Right atrium auricular region (tissue), 2 donors: ENCODE measurements around the gene ANK2. TPM values are rescaled to one million over a fixed set of nuclear protein-coding genes. Genes with fewer than 3 reads are reported as not detected.

ENCODE experiments used
- DNase-seq: peaks from one replicate; pipeline ENCODE4 v3.0.0-alpha.2; 2019; ENCODE audit warnings: low spot score
- H3K27ac ChIP-seq, 2 donors: fragments of 200-600 bp; sonication (generic); 1 replicate in 1 of 2; 2 replicates in 1 of 2; pipeline ENCODE4 v1.5.1; 2016 to 2019
- H3K27me3 ChIP-seq, 2 donors: fragments of 200-600 bp; sonication (generic); one replicate each; pipeline versions ENCODE4 v1.5.1 to v1.6.0; 2017 to 2019
- H3K36me3 ChIP-seq: fragments of 200-600 bp; sonication (generic); one replicate; pipeline ENCODE4 v1.5.1; 2016
- H3K4me1 ChIP-seq, 2 donors: fragments of 200-600 bp; sonication (generic); one replicate each; pipeline versions ENCODE4 v1.5.1 to v1.6.0; 2017 to 2019
- H3K4me3 ChIP-seq, 2 donors: fragments of 200-600 bp; sonication (generic); 1 replicate in 1 of 2; 2 replicates in 1 of 2; pipeline ENCODE4 v1.5.1; 2017 to 2019; ENCODE audit warnings: mild to moderate bottlenecking in 1 of 2, moderate library complexity in 1 of 2
- H3K9me3 ChIP-seq, 2 donors: fragments of 200-600 bp; sonication (generic); one replicate each; pipeline ENCODE4 v1.5.1; 2019
- total RNA-seq, 2 donors: library from RNA; depleted of rRNA; stranded (reverse); fragments of >200 nt; gene quantifications; one replicate each; pipeline ENCODE4 v1.1.0, GENCODE V29; 2016
- TF ChIP-seq, protein P1 (sequence below), 2 donors: fragments of 200-600 bp; sonication (generic); IDR thresholded peaks; one replicate each; pipeline ENCODE4 v1.5.1; 2019; ENCODE audit warnings: antibody characterized with exemption in 2 of 2

ANK2 gene
- total RNA-seq, 2 donors from 2014 or later, result 169 to 332 TPM

DNA sequence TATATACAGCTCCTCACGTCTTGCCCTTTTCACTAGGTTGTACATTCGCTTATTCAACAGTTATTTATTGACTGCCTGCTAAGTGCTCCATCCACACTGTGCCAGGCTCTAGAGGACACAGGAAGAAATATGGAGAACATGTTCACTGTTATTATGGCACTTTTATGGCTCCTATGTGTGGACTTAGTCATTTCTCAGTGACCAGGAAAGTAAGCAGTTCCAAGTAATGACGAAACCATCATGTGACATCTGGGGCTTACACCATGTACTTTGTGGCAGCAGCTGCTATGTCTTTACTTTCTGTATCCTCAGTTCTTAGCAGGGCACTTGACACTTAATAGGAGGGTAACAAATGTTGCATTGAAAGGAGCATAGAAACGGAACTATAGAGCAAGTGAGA is 278.0 kb downstream of the ANK2 start:
- TF ChIP-seq, protein P1, sequence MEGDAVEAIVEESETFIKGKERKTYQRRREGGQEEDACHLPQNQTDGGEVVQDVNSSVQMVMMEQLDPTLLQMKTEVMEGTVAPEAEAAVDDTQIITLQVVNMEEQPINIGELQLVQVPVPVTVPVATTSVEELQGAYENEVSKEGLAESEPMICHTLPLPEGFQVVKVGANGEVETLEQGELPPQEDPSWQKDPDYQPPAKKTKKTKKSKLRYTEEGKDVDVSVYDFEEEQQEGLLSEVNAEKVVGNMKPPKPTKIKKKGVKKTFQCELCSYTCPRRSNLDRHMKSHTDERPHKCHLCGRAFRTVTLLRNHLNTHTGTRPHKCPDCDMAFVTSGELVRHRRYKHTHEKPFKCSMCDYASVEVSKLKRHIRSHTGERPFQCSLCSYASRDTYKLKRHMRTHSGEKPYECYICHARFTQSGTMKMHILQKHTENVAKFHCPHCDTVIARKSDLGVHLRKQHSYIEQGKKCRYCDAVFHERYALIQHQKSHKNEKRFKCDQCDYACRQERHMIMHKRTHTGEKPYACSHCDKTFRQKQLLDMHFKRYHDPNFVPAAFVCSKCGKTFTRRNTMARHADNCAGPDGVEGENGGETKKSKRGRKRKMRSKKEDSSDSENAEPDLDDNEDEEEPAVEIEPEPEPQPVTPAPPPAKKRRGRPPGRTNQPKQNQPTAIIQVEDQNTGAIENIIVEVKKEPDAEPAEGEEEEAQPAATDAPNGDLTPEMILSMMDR (IDR thresholded peaks at IDR 0.05), result no peak
- H3K9me3 ChIP-seq, result no peaks in the 10 kb centered on the region
- H3K27me3 ChIP-seq, result no peaks in the 10 kb centered on the region
- no peaks in the 10 kb centered on the region for H3K4me1 ChIP-seq
- peaks cover 20% of the 10 kb centered on the region for H3K36me3 ChIP-seq
- no peak for DNase-seq
- no peak overlapping the region for H3K27ac ChIP-seq
- no peak overlapping the region for H3K4me3 ChIP-seq

DNA sequence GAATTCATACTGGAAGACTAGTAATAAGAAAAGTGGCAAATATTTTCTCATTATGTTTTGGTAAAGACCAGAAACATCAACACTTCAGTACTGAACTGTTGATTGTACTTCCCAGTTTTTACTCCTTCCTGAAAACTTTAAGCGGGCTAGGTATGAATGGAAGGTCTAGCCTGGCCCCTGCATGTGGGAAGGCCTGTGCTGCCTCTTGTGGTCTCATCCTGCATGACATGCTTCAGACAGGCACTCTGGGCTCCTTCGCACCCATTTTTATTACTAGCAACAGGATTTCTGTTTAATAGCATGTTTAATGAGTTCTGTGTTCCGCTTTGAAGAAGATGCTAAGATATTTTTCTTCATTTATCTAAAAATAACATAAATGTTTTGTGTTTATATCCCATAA is 279.1 kb downstream of the ANK2 start:
- H3K4me1 ChIP-seq, result no peaks in the 10 kb centered on the region
- H3K27me3 ChIP-seq, result no peaks in the 10 kb centered on the region
- DNase-seq, result no peak
- no peak overlapping the region for H3K4me3 ChIP-seq
- TF ChIP-seq, protein P1 (IDR thresholded peaks at IDR 0.05), result peak; percentile 35 to 53
- peaks cover 25% of the 10 kb centered on the region for H3K36me3 ChIP-seq
- H3K9me3 ChIP-seq, result no peaks in the 10 kb centered on the region
- no peak overlapping the region for H3K27ac ChIP-seq

DNA sequence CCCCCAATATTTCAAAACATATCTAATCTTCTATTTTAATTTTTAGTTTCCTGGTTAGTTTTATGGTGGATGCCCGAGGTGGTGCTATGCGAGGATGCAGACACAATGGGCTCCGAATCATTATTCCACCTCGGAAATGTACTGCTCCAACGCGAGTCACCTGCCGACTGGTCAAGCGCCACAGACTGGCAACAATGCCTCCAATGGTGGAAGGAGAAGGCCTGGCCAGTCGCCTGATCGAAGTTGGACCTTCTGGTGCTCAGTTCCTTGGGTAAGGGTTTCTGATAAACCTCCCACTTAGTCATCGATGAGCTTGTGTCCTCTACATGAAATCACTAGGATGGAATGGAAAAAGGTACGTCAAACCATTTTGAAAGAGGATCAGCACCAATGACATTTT is 280.7 kb downstream of the ANK2 start:
- Histone ChIP-seq H3K36me3 (peaks cover 25% of the 10 kb centered on the region), H3K27ac (no peak overlapping the region), H3K4me1 (no peaks in the 10 kb centered on the region), H3K9me3 (no peaks in the 10 kb centered on the region), H3K27me3 (no peaks in the 10 kb centered on the region), H3K4me3 (no peak overlapping the region)
- TF ChIP-seq, protein P1 (IDR thresholded peaks at IDR 0.05), result no peak
- no peak for DNase-seq

DNA sequence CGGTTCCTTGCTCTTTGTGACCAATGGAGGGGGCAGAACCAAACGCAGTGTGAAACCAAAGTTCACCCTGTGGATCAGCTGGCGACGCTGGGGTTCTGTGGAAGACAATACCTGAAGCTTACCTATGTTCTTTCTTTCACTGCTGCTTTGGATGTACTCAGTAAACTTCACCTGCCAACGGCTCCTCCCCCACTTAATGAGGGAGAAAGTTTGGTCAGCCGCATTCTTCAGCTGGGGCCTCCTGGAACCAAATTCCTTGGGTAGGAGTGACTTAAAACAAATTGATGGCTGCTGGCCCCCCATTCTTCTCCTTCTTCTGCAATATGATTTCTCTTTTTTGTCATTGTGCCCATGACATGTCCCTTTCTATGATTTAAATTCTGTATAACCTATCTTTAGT is 282.4 kb downstream of the ANK2 start:
- Histone ChIP-seq H3K4me1 (no peaks in the 10 kb centered on the region), H3K4me3 (no peak overlapping the region), H3K27ac (no peak overlapping the region), H3K27me3 (no peaks in the 10 kb centered on the region), H3K9me3 (no peaks in the 10 kb centered on the region), H3K36me3 (peaks cover 29% of the 10 kb centered on the region)
- no peak for DNase-seq
- TF ChIP-seq, protein P1 (IDR thresholded peaks at IDR 0.05), result no peak

DNA sequence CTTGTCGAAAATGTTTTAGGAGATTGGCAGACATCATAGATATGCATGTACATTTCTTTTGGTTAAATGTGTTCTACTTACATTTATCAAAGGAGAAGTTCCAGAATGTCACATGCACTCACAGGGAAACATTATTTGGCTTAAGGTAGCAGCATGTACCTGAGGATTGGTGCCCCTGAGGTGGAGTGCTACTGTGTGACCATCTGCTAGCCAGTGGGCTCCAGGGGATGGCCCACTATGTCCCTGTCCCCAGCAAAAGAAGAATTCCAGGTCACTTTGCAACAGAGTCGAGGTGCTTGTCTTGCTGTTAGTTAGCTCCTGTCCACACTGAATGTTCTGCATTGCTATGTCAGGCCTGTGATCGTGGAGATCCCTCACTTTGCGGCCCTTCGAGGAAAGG is 283.2 kb downstream of the ANK2 start:
- no peak overlapping the region for H3K4me3 ChIP-seq
- H3K27me3 ChIP-seq, result no peaks in the 10 kb centered on the region
- peaks cover 34% of the 10 kb centered on the region for H3K36me3 ChIP-seq
- no peak overlapping the region for H3K27ac ChIP-seq
- no peak for DNase-seq
- no peaks in the 10 kb centered on the region for H3K4me1 ChIP-seq
- TF ChIP-seq, protein P1 (IDR thresholded peaks at IDR 0.05), result no peak
- H3K9me3 ChIP-seq, result no peaks in the 10 kb centered on the region

DNA sequence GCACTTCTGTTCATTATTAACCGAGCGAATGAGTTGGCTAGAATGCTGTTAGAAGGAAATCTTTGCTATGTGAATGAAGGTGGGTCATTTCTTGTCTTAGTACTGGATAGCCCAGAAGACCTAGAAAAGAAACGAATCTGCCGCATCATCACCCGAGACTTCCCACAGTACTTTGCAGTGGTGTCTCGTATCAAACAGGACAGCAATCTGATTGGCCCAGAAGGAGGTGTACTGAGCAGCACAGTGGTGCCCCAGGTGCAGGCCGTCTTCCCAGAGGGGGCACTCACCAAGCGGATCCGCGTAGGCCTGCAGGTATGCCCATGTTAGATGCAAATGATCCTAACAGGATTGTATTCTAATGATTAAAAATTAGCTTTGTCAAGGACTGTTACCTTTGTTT is 286.3 kb downstream of the ANK2 start:
- TF ChIP-seq, protein P1 (IDR thresholded peaks at IDR 0.05), result no peak
- no peak overlapping the region for H3K4me3 ChIP-seq
- no peaks in the 10 kb centered on the region for H3K27me3 ChIP-seq
- no peaks in the 10 kb centered on the region for H3K9me3 ChIP-seq
- DNase-seq, result no peak
- peaks cover 28% of the 10 kb centered on the region for H3K36me3 ChIP-seq
- H3K27ac ChIP-seq, result no peak overlapping the region
- no peaks in the 10 kb centered on the region for H3K4me1 ChIP-seq
